MCF 10A (cell line): ENCODE measurements around the gene NKD1. TPM values are rescaled to one million over a fixed set of nuclear protein-coding genes. Genes with fewer than 3 reads are reported as not detected.

ENCODE experiments used
- BruUV-seq: library from RNA; stranded (reverse); fragments of 400-500 nt; replicated peaks from 2 replicates; lab custom pipeline; 2021; lab: Mats Ljungman, UMichigan
- CTCF ChIA-PET: fragments of 300-600 bp; sonication (Branson Sonifier 250); formaldehyde crosslinking; extraction: SDS; loops from one replicate; lab custom pipeline; 2021; ENCODE audit warnings: antibody characterized with exemption, inconsistent platforms; lab: Yijun Ruan, JAX
- POLR2A ChIA-PET: fragments of 300-600, 350-650 bp; sonication (Branson Sonifier 250); formaldehyde crosslinking; extraction: SDS; loops from one replicate; lab custom pipeline; 2020; ENCODE audit warnings: antibody characterized with exemption, inconsistent platforms; lab: Yijun Ruan, JAX
- DNase-seq: peaks from one replicate; pipeline ENCODE4 v3.0.0-alpha.2; 2018; ENCODE audit not compliant: unreplicated experiment
- H3K27ac Mint-ChIP-seq: one replicate; pipeline ENCODE4 v1.8.0; 2022; ENCODE audit warnings: mild to moderate bottlenecking, low read depth, mixed read lengths; ENCODE audit not compliant: unreplicated experiment
- H3K27me3 Mint-ChIP-seq: one replicate; pipeline ENCODE4 v1.8.0; 2022; ENCODE audit warnings: mixed read lengths; ENCODE audit not compliant: insufficient read depth, unreplicated experiment
- H3K36me3 Mint-ChIP-seq: one replicate; pipeline ENCODE4 v1.8.0; 2022; ENCODE audit warnings: mild to moderate bottlenecking, moderate library complexity, mixed read lengths; ENCODE audit not compliant: insufficient read depth, unreplicated experiment
- H3K4me1 Mint-ChIP-seq: one replicate; pipeline ENCODE4 v1.8.0; 2022; ENCODE audit warnings: mixed read lengths; ENCODE audit not compliant: insufficient read depth, unreplicated experiment
- H3K4me3 Mint-ChIP-seq: one replicate; pipeline ENCODE4 v1.8.0; 2022; ENCODE audit warnings: mild to moderate bottlenecking, moderate library complexity, mixed read lengths; ENCODE audit not compliant: unreplicated experiment
- H3K9me3 Mint-ChIP-seq: one replicate; pipeline ENCODE4 v1.8.0; 2022; ENCODE audit warnings: mixed read lengths; ENCODE audit not compliant: unreplicated experiment
- intact Hi-C: fragments of 100-400 bp; cut with micrococcal nuclease; formaldehyde crosslinking; loops from 2 replicates; pipeline ENCODE4 v1.14.1; 2022
- total RNA-seq: library from RNA; stranded (reverse); gene quantifications from 2 replicates; pipeline ENCODE4 v1.2.3, GENCODE V29; 2022
- TF ChIP-seq, protein P1 (sequence below): fragments of 200-600 bp; IDR thresholded peaks from one replicate; pipeline ENCODE4 v1.8.0; 2022; ENCODE audit warnings: antibody characterized with exemption, mild to moderate bottlenecking; ENCODE audit not compliant: unreplicated experiment

Gene NKD1
- total RNA-seq, 1 experiment from 2014 or later = 0.07 TPM

DNA sequence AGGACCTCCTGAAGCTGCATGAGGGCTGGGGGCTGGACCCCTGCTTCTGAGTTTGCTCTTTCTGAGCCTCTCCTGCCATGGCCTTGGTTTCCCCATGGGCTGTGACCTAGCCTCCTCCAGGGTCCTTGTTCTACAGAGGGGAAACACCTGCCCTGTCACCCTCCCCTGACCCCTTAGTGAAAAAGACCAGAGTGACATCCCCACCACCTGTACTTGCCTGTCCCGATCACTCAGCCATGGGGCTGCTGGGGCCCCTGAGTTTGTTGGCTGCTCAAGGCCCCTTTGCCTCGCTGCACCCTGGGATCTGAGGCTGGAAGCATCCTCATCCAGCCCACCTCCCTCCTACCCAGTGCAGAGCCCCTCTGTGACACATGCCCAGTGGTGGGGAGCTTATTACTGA is 146.0 kb downstream of the NKD1 start:
- CTCF ChIA-PET = interaction anchor here (0.5 to 2.6 kb wide), 7 partner anchors 19 to 341 kb away, joined by 3 to 9 read pairs (median 3); no protein-coding TSS in a partner anchor
- H3K9me3 Mint-ChIP-seq = no peaks in the 10 kb centered on the region
- H3K27ac Mint-ChIP-seq = no peak overlapping the region
- H3K4me3 Mint-ChIP-seq = peak overlapping the region; percentile 63
- no peaks in the 10 kb centered on the region for H3K27me3 Mint-ChIP-seq
- POLR2A ChIA-PET = interaction anchor here (0.7 to 1.4 kb wide), 3 partner anchors 28 to 1604 kb away, joined by 3 to 4 read pairs (median 3); no protein-coding TSS in a partner anchor
- H3K4me1 Mint-ChIP-seq = peaks cover 42% of the 10 kb centered on the region
- BruUV-seq = no TSS peak
- TF ChIP-seq, protein P1, sequence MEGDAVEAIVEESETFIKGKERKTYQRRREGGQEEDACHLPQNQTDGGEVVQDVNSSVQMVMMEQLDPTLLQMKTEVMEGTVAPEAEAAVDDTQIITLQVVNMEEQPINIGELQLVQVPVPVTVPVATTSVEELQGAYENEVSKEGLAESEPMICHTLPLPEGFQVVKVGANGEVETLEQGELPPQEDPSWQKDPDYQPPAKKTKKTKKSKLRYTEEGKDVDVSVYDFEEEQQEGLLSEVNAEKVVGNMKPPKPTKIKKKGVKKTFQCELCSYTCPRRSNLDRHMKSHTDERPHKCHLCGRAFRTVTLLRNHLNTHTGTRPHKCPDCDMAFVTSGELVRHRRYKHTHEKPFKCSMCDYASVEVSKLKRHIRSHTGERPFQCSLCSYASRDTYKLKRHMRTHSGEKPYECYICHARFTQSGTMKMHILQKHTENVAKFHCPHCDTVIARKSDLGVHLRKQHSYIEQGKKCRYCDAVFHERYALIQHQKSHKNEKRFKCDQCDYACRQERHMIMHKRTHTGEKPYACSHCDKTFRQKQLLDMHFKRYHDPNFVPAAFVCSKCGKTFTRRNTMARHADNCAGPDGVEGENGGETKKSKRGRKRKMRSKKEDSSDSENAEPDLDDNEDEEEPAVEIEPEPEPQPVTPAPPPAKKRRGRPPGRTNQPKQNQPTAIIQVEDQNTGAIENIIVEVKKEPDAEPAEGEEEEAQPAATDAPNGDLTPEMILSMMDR = no peak
- H3K36me3 Mint-ChIP-seq = no peaks in the 10 kb centered on the region
- DNase-seq = no peak
- intact Hi-C loops = no loop called here

DNA sequence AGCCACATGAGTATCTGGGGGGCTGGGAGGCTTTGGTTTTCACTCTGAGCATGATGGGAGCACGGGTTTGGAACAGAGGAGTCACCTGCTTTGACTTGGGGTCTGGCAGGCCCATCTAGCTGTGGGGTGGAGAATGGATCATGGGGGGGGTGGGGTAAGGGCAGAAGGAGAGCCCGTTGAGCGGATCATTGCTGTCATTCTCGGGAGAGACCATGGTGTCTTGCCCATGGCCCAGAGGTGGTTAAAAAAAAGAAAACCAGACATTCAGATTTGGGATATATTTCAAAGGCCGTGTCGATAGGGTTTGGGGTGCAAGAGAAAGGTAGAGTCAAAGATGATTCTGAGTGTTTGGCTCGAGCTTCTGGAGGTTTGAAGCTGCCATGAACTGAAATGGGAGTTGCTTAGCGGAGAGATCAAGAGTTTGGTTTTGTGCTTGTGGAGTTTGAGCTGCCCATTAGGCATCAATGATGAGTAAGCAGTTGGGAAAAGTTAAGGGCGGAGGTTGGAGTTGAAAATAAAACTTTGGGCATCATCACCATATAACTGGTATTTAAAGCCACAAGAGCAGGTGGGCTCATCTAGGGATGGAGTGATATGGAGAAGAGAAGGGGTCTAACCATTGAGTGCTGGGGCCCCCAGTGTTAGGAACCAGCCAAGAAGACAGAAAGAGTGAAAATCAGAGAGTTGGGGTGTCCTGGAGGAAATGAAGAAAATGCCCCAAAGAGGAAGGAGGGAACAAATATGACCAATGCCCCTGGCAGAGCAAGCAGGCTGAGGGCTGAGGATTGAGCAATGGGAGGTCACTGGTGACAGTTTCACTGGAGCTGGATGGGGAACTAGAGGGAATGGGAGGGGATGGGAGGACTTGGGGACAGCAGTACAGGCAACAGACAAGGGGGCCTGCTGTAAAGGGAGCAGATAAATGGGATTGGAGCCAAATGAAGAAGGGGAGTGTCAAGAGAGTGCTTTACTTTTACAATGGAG is 147.1 kb downstream of the NKD1 start:
- Mint-ChIP-seq H3K4me3 (peak overlapping the region; percentile 8), H3K4me1 (peaks cover 48% of the 10 kb centered on the region), H3K27me3 (no peaks in the 10 kb centered on the region), H3K36me3 (peaks cover 11% of the 10 kb centered on the region), H3K9me3 (no peaks in the 10 kb centered on the region), H3K27ac (peak overlapping the region; percentile 97)
- DNase-seq = no peak
- no TSS peak for BruUV-seq
- intact Hi-C loops = no loop called here
- CTCF ChIA-PET = interaction anchor here (0.5 to 2.6 kb wide), 9 partner anchors 20 to 342 kb away, joined by 3 to 9 read pairs (median 3); no protein-coding TSS in a partner anchor
- POLR2A ChIA-PET = interaction anchor here (0.7 to 2.7 kb wide), 3 partner anchors 27 to 49 kb away, joined by 4 to 20 read pairs (median 4); no protein-coding TSS in a partner anchor
- TF ChIP-seq, protein P1 = no peak

DNA sequence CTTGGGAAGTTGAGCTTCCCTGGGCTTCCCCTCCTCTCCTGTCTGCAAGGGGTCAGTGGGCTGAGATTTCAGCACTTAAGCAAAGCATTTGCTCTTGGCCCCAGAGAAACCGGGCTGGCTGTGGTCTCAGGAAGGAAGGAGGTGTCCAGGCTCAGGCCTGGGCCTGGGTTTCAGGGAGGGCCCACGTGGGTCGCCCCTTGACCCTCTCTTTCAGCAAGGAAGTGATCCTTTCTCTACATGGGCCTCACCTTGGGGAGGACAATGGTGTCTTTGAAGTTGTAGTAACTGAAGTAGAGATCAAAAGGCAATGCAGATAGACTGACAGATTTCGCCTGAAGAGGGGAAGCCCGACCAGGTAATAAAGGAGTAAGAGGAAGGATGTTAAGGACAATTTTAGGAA is 147.9 kb downstream of the NKD1 start:
- ChIA-PET POLR2A (interaction anchor here (1.0 to 2.7 kb wide), 5 partner anchors 22 to 335 kb away, joined by 3 to 29 read pairs (median 6); partner anchors contain the start of gene CYLD), CTCF (interaction anchor here (0.7 to 2.6 kb wide), 7 partner anchors 9 to 321 kb away, joined by 4 to 9 read pairs (median 4); no protein-coding TSS in a partner anchor)
- Mint-ChIP-seq H3K27me3 (no peaks in the 10 kb centered on the region), H3K4me1 (peaks cover 49% of the 10 kb centered on the region), H3K36me3 (peaks cover 12% of the 10 kb centered on the region), H3K9me3 (no peaks in the 10 kb centered on the region), H3K27ac (peak overlapping the region; percentile 97), H3K4me3 (no peak overlapping the region)
- intact Hi-C loops = no loop called here
- DNase-seq = no peak
- TF ChIP-seq, protein P1 = no peak
- BruUV-seq = TSS peak; percentile 71
